ENCODE measurements around the gene HSPB6.

The HSPB6 gene

GRCh38 chr19:35767288-35768081 is 10.7 kb upstream of the HSPB6 start:
- no peak for DNase-seq (ENCODE audit: low spot score)

- DNase-seq (ENCODE audit: low spot score): no peak
Measured at GRCh38 chr19:35766571-35767104, 9.8 kb upstream of the HSPB6 start.

- DNase-seq (ENCODE audit: low spot score): no peak
Measured at GRCh38 chr19:35764432-35765315, 7.8 kb upstream of the HSPB6 start.

GRCh38 chr19:35760711-35761349 is 4.0 kb upstream of the HSPB6 start:
- no peak for DNase-seq (ENCODE audit: low spot score)

GRCh38 chr19:35759697-35760096 is 2.9 kb upstream of the HSPB6 start:
- no peak for DNase-seq (ENCODE audit: low spot score)

GRCh38 chr19:35757749-35758608 is 1.1 kb upstream of the HSPB6 start, which contains the start of gene PROSER3:
Gene PROSER3 (plus strand): TSS chr19:35758176. CDS start chr19:35758216, 40 bp downstream.
- DNase-seq (ENCODE audit: low spot score): peak; percentile 99

- DNase-seq (ENCODE audit: low spot score): no peak
Measured at GRCh38 chr19:35757231-35757748, 461 bp upstream of the HSPB6 start.

GRCh38 chr19:35755550-35756376 is 1.1 kb downstream of the HSPB6 start:
- no peak for DNase-seq (ENCODE audit: low spot score)

GRCh38 chr19:35755131-35755549 is 1.7 kb downstream of the HSPB6 start:
- no peak for DNase-seq (ENCODE audit: low spot score)

- DNase-seq (ENCODE audit: low spot score): no peak
Measured at GRCh38 chr19:35754370-35755130, 2.3 kb downstream of the HSPB6 start.

GRCh38 chr19:35753634-35754369 is 3.0 kb downstream of the HSPB6 start:
- DNase-seq (ENCODE audit: low spot score): no peak

GRCh38 chr19:35752746-35753350 is 4.0 kb downstream of the HSPB6 start:
- no peak for DNase-seq (ENCODE audit: low spot score)

GRCh38 chr19:35751839-35752745 is 4.7 kb downstream of the HSPB6 start:
- no peak for DNase-seq (ENCODE audit: low spot score)

- no peak for DNase-seq (ENCODE audit: low spot score)
Measured at GRCh38 chr19:35750167-35750566, 6.7 kb downstream of the HSPB6 start.

GRCh38 chr19:35748106-35749020 is 8.5 kb downstream of the HSPB6 start, which contains the start of gene LIN37:
Gene LIN37 (plus strand): TSS chr19:35748576. CDS start chr19:35748725, 149 bp downstream.
- peak; percentile 100 for DNase-seq (ENCODE audit: low spot score)

- no peak for DNase-seq (ENCODE audit: low spot score)
Measured at GRCh38 chr19:35746531-35746930, 10.3 kb downstream of the HSPB6 start.
